Myocyte (in vitro differentiated cells): Measurements from ENCODE around the gene SLC66A2. TPM values are rescaled to one million over a fixed set of nuclear protein-coding genes. Genes with fewer than 3 reads are reported as not detected.

Experiments used
- DNase-seq: peaks from one replicate; pipeline ENCODE4 v3.0.0-alpha.2; 2012; ENCODE audit warnings: low read depth
- total RNA-seq: library from RNA; depleted of rRNA; stranded (reverse); fragments of >200 nt; gene quantifications from 2 replicates; pipeline ENCODE4 v1.2.3, GENCODE V29; 2014

The SLC66A2 gene
- total RNA-seq, 1 donor from 2014 or later, result 51.4 TPM

DNA sequence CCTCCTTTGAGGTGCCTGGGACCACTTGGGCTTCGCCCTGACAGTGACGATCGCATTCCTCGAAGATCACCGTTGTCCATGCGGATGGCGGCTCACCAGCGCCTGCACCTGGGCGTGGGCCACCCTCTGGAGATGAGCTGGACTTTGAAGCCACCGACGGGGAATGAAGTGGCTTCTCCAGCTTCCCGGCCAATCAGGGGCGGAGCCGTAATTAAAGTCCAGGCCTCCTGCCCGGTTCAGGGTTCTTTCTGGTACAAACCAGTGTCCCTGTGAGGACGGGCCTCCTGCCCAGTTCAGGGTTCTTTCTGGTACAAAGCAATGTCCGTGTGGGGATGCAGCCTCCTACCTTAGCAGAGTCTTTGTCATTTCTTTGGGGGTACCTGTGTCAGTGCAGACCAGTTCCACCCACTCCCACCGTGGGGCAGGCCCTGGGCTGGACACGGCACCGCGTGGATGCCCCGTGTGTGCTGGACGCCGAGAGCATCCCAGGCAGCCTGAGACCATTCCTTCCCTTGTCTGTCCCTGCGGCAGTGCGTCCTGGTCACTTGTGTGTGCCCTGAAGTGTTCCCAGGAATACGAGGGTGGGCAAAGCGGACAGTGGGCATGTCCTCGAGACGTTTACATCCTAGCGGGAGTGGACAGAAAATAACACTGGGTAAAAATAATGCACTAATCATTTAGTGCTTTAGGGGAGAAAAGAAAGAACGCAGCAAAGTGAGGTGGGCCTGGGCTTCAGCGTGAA lies 98.7 kb downstream of the SLC66A2 start:
- no peak for DNase-seq

Other genes starting within 250 kb of the SLC66A2 start
- gene KCNG2, start 153.7 kb downstream of the SLC66A2 start, total RNA-seq, result 0.08 and 0.42 TPM in 2 replicates
- not detected in 2 replicates for gene HSBP1L1, start 13.0 kb upstream of the SLC66A2 start, total RNA-seq
- 42.4 and 52.4 TPM in 2 replicates for gene TXNL4A, start 36.9 kb upstream of the SLC66A2 start, total RNA-seq
- 26.7 and 27.1 TPM in 2 replicates for gene RBFA, start 82.8 kb upstream of the SLC66A2 start, total RNA-seq
- gene ADNP2, start 157.6 kb upstream of the SLC66A2 start, total RNA-seq, result 9.8 and 10.0 TPM in 2 replicates